Right lobe of liver (tissue), 4 donors: ENCODE data around the gene FOXI1.

ENCODE experiments used
- CTCF ChIP-seq, 4 donors: fragments of 200-600 bp in 3 of 4; fragments of 450-650 bp in 1 of 4; IDR thresholded peaks; one replicate each; pipeline versions ENCODE4 v1.5.1 to v1.8.0; 2016 to 2022; ENCODE audit warnings: antibody characterized with exemption in 4 of 4, mild to moderate bottlenecking in 2 of 4
- POLR2A ChIP-seq: fragments of 450-650 bp; IDR thresholded peaks from one replicate; pipeline ENCODE4 v1.6.1; 2017; ENCODE audit warnings: antibody characterized with exemption, mild to moderate bottlenecking
- donor health status: DM: no; HTN: no; CAD: no.
- donor health status: DM: no; HTN: no; CAD: no.
- donor health status: DM: no; HTN: yes; CAD: no.

- TF ChIP-seq CTCF (IDR thresholded peaks at IDR 0.05): no peak
- no peak for TF ChIP-seq POLR2A
Measured at GRCh38 chr5:170154297-170154696, 48.6 kb downstream of the FOXI1 start.
